PC-9 (cell line): Measurements from ENCODE around the gene MAPT. TPM values are rescaled to one million over a fixed set of nuclear protein-coding genes. Genes with fewer than 3 reads are reported as not detected.

Source experiments
- BruUV-seq: library from RNA; stranded (reverse); fragments of 400-500 nt; replicated peaks from 2 replicates; lab custom pipeline; 2021; lab: Mats Ljungman, UMichigan
- CTCF ChIA-PET: fragments of 300-600 bp; sonication (Branson Sonifier 250); formaldehyde crosslinking; loops from one replicate; lab custom pipeline; 2022; ENCODE audit warnings: antibody characterized with exemption; lab: Charles Lee
- POLR2A ChIA-PET: fragments of 300-600 bp; sonication (Branson Sonifier 250); formaldehyde crosslinking; loops from one replicate; lab custom pipeline; 2022; ENCODE audit warnings: antibody characterized with exemption; ENCODE audit not compliant: unreplicated experiment; lab: Charles Lee
- DNase-seq, 2 experiments: peaks; one replicate each; pipeline versions ENCODE4 v3.0.0 to v3.0.0-alpha.2; 2015 to 2022; ENCODE audit warnings: mixed read lengths in 1 of 2
- H2AFZ ChIP-seq: fragments of 200-600 bp; sonication (generic); 2 replicates; pipeline ENCODE4 v1.8.1; 2017; ENCODE audit warnings: antibody characterized with exemption
- H3F3A ChIP-seq: fragments of 200-600 bp; sonication (generic); 2 replicates; pipeline ENCODE4 v1.8.1; 2017; ENCODE audit warnings: antibody characterized with exemption, mild to moderate bottlenecking, low read depth; ENCODE audit not compliant: insufficient read depth
- H3K27ac ChIP-seq: fragments of 200-600 bp; sonication (generic); 2 replicates; pipeline ENCODE4 v1.6.1; 2016; ENCODE audit warnings: mixed run types
- H3K27me3 ChIP-seq: fragments of 200-600 bp; sonication (generic); 2 replicates; pipeline ENCODE4 v1.6.1; 2016; ENCODE audit warnings: low read depth, mixed run types; ENCODE audit not compliant: insufficient read depth
- H3K36me3 ChIP-seq: fragments of 200-600 bp; sonication (generic); 2 replicates; pipeline ENCODE4 v1.6.1; 2016; ENCODE audit warnings: low read depth, mixed run types
- H3K4me1 ChIP-seq: fragments of 200-600 bp; sonication (generic); replicated peaks from 2 replicates; pipeline ENCODE4 v1.6.1; 2016; ENCODE audit warnings: mixed run types; ENCODE audit not compliant: insufficient read depth
- H3K4me2 ChIP-seq: fragments of 200-600 bp; sonication (generic); 2 replicates; pipeline ENCODE4 v1.6.1; 2017; ENCODE audit warnings: mixed run types
- H3K4me3 ChIP-seq: fragments of 200-600 bp; sonication (generic); 2 replicates; pipeline ENCODE4 v1.6.1; 2016; ENCODE audit warnings: mixed run types
- H3K79me2 ChIP-seq: fragments of 200-600 bp; sonication (generic); 2 replicates; pipeline ENCODE4 v1.6.1; 2017; ENCODE audit warnings: low read depth, mixed run types
- H3K9me2 ChIP-seq: fragments of 200-600 bp; sonication (generic); 2 replicates; pipeline ENCODE4 v1.8.1; 2017; ENCODE audit warnings: mild to moderate bottlenecking; ENCODE audit not compliant: insufficient read depth
- H3K9me3 ChIP-seq: fragments of 200-600 bp; sonication (generic); 2 replicates; pipeline ENCODE4 v1.8.1; 2016; ENCODE audit warnings: low read depth; ENCODE audit not compliant: insufficient read depth
- H4K20me1 ChIP-seq: fragments of 200-600 bp; sonication (generic); 2 replicates; pipeline ENCODE4 v1.8.1; 2017; ENCODE audit not compliant: insufficient read depth
- CTCF ChIP-seq: fragments of 200-600 bp; sonication (generic); conservative IDR thresholded peaks from 2 replicates; pipeline ENCODE4 v1.6.1; 2017; ENCODE audit warnings: mixed run types, antibody characterized with exemption, mild to moderate bottlenecking, moderate library complexity
- EZH2 ChIP-seq: fragments of 200-600 bp; sonication (generic); IDR thresholded peaks from 2 replicates; pipeline ENCODE4 v1.8.0; 2017; ENCODE audit warnings: antibody characterized with exemption, low read depth
- intact Hi-C: fragments of 100-400 bp; cut with micrococcal nuclease; formaldehyde crosslinking; loops from one replicate; pipeline ENCODE4 v1.10.0; 2022; ENCODE audit not compliant: unreplicated experiment
- total RNA-seq: library from RNA; stranded (reverse); gene quantifications from 2 replicates; pipeline ENCODE4 v1.2.3, GENCODE V29; 2021

Gene MAPT
- total RNA-seq, 1 experiment from 2014 or later, result 0.85 TPM

- Histone ChIP-seq H3K9me2 (no peaks in the 10 kb centered on the region), H3K27me3 (peaks cover 71% of the 10 kb centered on the region), H3K79me2 (no peaks in the 10 kb centered on the region), H3F3A (no peaks in the 10 kb centered on the region), H3K4me3 (no peak overlapping the region), H3K4me2 (no peak overlapping the region), H3K27ac (no peak overlapping the region), H3K9me3 (no peaks in the 10 kb centered on the region), H2AFZ (no peak overlapping the region), H3K4me1 (no peaks in the 10 kb centered on the region), H3K36me3 (no peaks in the 10 kb centered on the region), H4K20me1 (no peaks in the 10 kb centered on the region)
- intact Hi-C loops, result no loop called here
- TF ChIP-seq EZH2, result no peak
- TF ChIP-seq CTCF, result no peak
- POLR2A ChIA-PET, result no interaction called here
- no TSS peak for BruUV-seq
- DNase-seq, result no peak
- CTCF ChIA-PET, result no interaction called here
These were observed 38.5 kb upstream of the MAPT start for GRCh38 chr17:45855691-45856336.

GRCh38 chr17:45857977-45858708, 36.2 kb upstream of the MAPT start:
- ChIA-PET CTCF (no interaction called here), POLR2A (interaction anchor here (0.6 kb wide), 1 partner anchor 11 kb away, joined by 9 read pairs; no protein-coding TSS in a partner anchor)
- H4K20me1 ChIP-seq, result no peaks in the 10 kb centered on the region
- H3K27ac ChIP-seq, result no peak overlapping the region
- DNase-seq, result peak in 1 of 2 experiments; percentile 30
- H3F3A ChIP-seq, result no peaks in the 10 kb centered on the region
- H3K27me3 ChIP-seq, result peaks cover 79% of the 10 kb centered on the region
- H3K79me2 ChIP-seq, result no peaks in the 10 kb centered on the region
- no peaks in the 10 kb centered on the region for H3K36me3 ChIP-seq
- H3K9me3 ChIP-seq, result peaks cover 9% of the 10 kb centered on the region
- H2AFZ ChIP-seq, result no peak overlapping the region
- TF ChIP-seq EZH2 (no peak), CTCF (no peak)
- BruUV-seq, result no TSS peak
- no peak overlapping the region for H3K4me2 ChIP-seq
- no peaks in the 10 kb centered on the region for H3K9me2 ChIP-seq
- no peaks in the 10 kb centered on the region for H3K4me1 ChIP-seq
- H3K4me3 ChIP-seq, result no peak overlapping the region
- intact Hi-C loops, result no loop called here

- Histone ChIP-seq H3K27me3 (peaks cover 87% of the 10 kb centered on the region), H3K79me2 (no peaks in the 10 kb centered on the region)
- CTCF ChIA-PET, result no interaction called here
These were observed 33.2 kb upstream of the MAPT start for GRCh38 chr17:45861165-45861564.

More at GRCh38 chr17:45861165-45861564, 33.2 kb upstream of the MAPT start:
- TF ChIP-seq CTCF (no peak), EZH2 (no peak)
- Histone ChIP-seq H4K20me1 (no peaks in the 10 kb centered on the region), H2AFZ (no peak overlapping the region), H3K36me3 (no peaks in the 10 kb centered on the region), H3K27ac (no peak overlapping the region), H3K9me2 (no peaks in the 10 kb centered on the region), H3K4me2 (no peak overlapping the region), H3K4me3 (no peak overlapping the region), H3F3A (no peaks in the 10 kb centered on the region), H3K9me3 (peaks cover 9% of the 10 kb centered on the region), H3K4me1 (no peaks in the 10 kb centered on the region)
- no peak for DNase-seq
- intact Hi-C loops, result no loop called here
- no TSS peak for BruUV-seq
- POLR2A ChIA-PET, result no interaction called here
